ENCODE data around the gene ZNF526.

ZNF526 gene

GRCh38 chr19:42216653-42217519 is 3.2 kb upstream of the ZNF526 start:
- no peak for TF ChIP-seq FOXP2 (optimal IDR thresholded peaks at IDR 0.05; ENCODE audit: borderline replicate concordance, extremely low read depth, extremely low read length, insufficient read depth)
- 0 out of 2 replicates have a peak, but pooled peaks have one; percentile 67 for TF ChIP-seq SIN3A (IDR thresholded peaks at IDR 0.05; ENCODE audit: borderline replicate concordance, insufficient read depth, low read length)
- TF ChIP-seq POLR2AphosphoS5 (IDR thresholded peaks at IDR 0.05; ENCODE audit: low read depth, low read length) = no peak
- TF ChIP-seq REST (IDR thresholded peaks at IDR 0.05; ENCODE audit: insufficient read depth in 1 of 2, low read depth in 2 of 2, low read length in 2 of 2) = 0 out of 4 replicates have a peak, but pooled peaks of 1 of the 2 experiments have one; percentile 14
- no peak for TF ChIP-seq TAF1 (IDR thresholded peaks at IDR 0.05; ENCODE audit: borderline replicate concordance, insufficient read depth, low read length)

- TF ChIP-seq POLR2AphosphoS5 (IDR thresholded peaks at IDR 0.05; ENCODE audit: low read depth, low read length) (peak; percentile 81; the same call in 1 of the 2 replicates), SIN3A (IDR thresholded peaks at IDR 0.05; ENCODE audit: borderline replicate concordance, insufficient read depth, low read length) (peak; percentile 45; the same call in 1 of the 2 replicates), TAF1 (IDR thresholded peaks at IDR 0.05; ENCODE audit: borderline replicate concordance, insufficient read depth, low read length) (peak; percentile 40; the same call in 1 of the 2 replicates), REST (IDR thresholded peaks at IDR 0.05; ENCODE audit: insufficient read depth in 1 of 2, low read depth in 2 of 2, low read length in 2 of 2) (peak in 1 of 2 experiments; percentile 58; a peak in 1 of 4 replicates), FOXP2 (optimal IDR thresholded peaks at IDR 0.05; ENCODE audit: borderline replicate concordance, extremely low read depth, extremely low read length, insufficient read depth) (no peak)
Observed at GRCh38 chr19:42217520-42218437, 2.3 kb upstream of the ZNF526 start, which contains the start of gene DEDD2. DEDD2 (minus strand) TSS chr19:42217677; CDS start chr19:42217007, 670 bp downstream.

GRCh38 chr19:42220751-42221097 is 612 bp downstream of the ZNF526 start:
- TF ChIP-seq POLR2AphosphoS5 (IDR thresholded peaks at IDR 0.05; ENCODE audit: low read depth, low read length) (no peak), REST (IDR thresholded peaks at IDR 0.05; ENCODE audit: insufficient read depth in 1 of 2, low read depth in 2 of 2, low read length in 2 of 2) (no peak), FOXP2 (optimal IDR thresholded peaks at IDR 0.05; ENCODE audit: borderline replicate concordance, extremely low read depth, extremely low read length, insufficient read depth) (no peak), TAF1 (IDR thresholded peaks at IDR 0.05; ENCODE audit: borderline replicate concordance, insufficient read depth, low read length) (no peak)

- no peak for TF ChIP-seq SIN3A (IDR thresholded peaks at IDR 0.05; ENCODE audit: borderline replicate concordance, insufficient read depth, low read length)
- TF ChIP-seq TAF1 (IDR thresholded peaks at IDR 0.05; ENCODE audit: borderline replicate concordance, insufficient read depth, low read length) = no peak
- TF ChIP-seq REST (IDR thresholded peaks at IDR 0.05; ENCODE audit: insufficient read depth in 1 of 2, low read depth in 2 of 2, low read length in 2 of 2) = no peak
- no peak for TF ChIP-seq FOXP2 (optimal IDR thresholded peaks at IDR 0.05; ENCODE audit: borderline replicate concordance, extremely low read depth, extremely low read length, insufficient read depth)
- no peak for TF ChIP-seq POLR2AphosphoS5 (IDR thresholded peaks at IDR 0.05; ENCODE audit: low read depth, low read length)
Observed at GRCh38 chr19:42224940-42225717, 5.0 kb downstream of the ZNF526 start.

Measured in PFSK-1 (cell line).